Dendritic cell treated with granulocyte-macrophage colony-stimulating factor and Interleukin-4, amounts not matched to agents 40 ng/mL and 50 ng/mL, for 4 days (primary cell): ENCODE results near the gene CYTH3.
"Not testable (repeated sequence)": the region's sequence is repeated elsewhere in the genome, so short reads cannot be mapped to it uniquely, and the experiment has no call there.

ENCODE experiments used
- H3K27ac Mint-ChIP-seq: one replicate; pipeline ENCODE4 v1.8.0; 2022; ENCODE audit warnings: mild to moderate bottlenecking, mixed read lengths
- H3K27me3 Mint-ChIP-seq: one replicate; pipeline ENCODE4 v1.8.0; 2022; ENCODE audit warnings: mild to moderate bottlenecking, mixed read lengths
- H3K36me3 Mint-ChIP-seq: one replicate; pipeline ENCODE4 v1.8.0; 2022; ENCODE audit warnings: low read depth, mixed read lengths
- H3K4me1 Mint-ChIP-seq: one replicate; pipeline ENCODE4 v1.8.0; 2022; ENCODE audit warnings: low read depth, mixed read lengths
- H3K4me3 Mint-ChIP-seq: one replicate; pipeline ENCODE4 v1.8.0; 2022; ENCODE audit warnings: mild to moderate bottlenecking, moderate library complexity, mixed read lengths
- H3K9me3 Mint-ChIP-seq: one replicate; pipeline ENCODE4 v1.8.0; 2022; ENCODE audit warnings: mixed read lengths
- intact Hi-C: fragments of 100-400 bp; cut with micrococcal nuclease; formaldehyde crosslinking; loops from one replicate; pipeline ENCODE4 v1.15.0; 2022

Gene CYTH3, protein sequence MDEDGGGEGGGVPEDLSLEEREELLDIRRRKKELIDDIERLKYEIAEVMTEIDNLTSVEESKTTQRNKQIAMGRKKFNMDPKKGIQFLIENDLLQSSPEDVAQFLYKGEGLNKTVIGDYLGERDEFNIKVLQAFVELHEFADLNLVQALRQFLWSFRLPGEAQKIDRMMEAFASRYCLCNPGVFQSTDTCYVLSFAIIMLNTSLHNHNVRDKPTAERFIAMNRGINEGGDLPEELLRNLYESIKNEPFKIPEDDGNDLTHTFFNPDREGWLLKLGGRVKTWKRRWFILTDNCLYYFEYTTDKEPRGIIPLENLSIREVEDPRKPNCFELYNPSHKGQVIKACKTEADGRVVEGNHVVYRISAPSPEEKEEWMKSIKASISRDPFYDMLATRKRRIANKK

DNA sequence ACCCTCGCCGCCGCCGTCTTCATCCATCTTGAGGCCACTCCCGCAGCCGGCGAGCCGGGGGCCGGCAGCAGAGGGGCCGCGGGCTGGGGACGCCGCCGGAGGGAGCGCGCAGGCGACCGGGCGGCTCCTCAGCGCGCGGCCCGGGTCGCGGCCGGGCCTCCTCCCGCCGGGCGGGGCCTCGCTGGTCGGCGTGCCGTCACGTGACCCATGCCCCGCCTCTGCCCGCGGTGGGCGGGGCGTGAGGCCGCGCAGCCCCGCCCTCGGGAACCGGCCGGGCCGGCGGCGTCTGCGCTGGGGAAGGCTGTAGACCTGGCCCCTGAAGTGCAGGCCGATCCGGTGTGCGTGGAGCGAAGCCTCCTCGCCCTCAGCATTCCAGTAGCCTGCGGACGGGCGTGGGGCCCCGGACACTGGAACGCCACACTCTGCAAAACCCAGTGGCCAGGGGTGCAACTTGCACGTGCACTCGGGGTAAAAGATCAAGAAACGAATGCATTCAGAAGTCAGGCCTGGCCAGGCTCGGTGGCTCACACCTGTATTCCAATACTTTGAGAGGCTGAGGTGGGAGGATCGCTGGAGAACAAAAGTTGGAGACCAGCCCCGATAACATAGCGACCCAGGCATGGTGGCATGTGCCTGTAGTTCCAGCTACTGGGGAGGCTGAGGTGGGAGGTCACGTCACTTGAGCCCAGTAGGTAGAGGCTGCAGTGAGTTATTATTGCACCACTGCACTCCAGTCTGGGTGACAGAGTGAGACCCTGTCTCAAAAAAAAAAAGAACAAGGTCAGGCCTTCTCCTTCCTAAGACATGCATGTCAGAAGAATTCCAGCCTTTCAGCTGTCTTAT is at the start of gene CYTH3:
CYTH3 (minus strand) TSS at position 144 of the 843 bp plus-strand sequence; CDS start at position 27, 117 bp downstream.
- Mint-ChIP-seq H3K4me1 (peaks cover 22% of the 10 kb centered on the region), H3K9me3 (no peaks in the 10 kb centered on the region), H3K27me3 (peaks cover 38% of the 10 kb centered on the region), H3K36me3 (no peaks in the 10 kb centered on the region), H3K27ac (peak within 1 kb of the TSS; percentile 80), H3K4me3 (peak within 1 kb of the TSS; percentile 84)
- intact Hi-C loops, result loop anchor here (5.0 kb wide), 1 partner anchor 70 kb away; no protein-coding TSS in a partner anchor

DNA sequence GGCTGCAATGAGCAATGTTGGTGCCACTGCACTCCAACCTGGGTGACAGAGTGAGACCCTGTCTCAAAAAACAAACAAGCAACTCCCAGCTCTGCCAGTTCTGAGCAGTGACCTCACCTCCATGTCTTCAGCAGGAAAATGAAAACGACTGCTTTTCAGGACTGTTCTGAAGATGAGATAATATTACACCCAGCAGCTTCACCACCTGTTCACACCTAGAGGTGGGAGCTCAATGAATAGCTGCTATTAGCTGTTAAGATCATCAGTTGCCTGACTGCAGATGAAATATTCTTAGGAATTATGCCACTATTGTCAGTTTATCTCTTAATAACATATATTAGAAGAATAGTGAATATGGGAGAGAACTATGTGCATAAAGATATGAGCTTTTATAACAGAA is 48.4 kb upstream of the CYTH3 start:
- H3K4me1 Mint-ChIP-seq, result peaks cover 17% of the 10 kb centered on the region
- H3K4me3 Mint-ChIP-seq, result no peak overlapping the region
- intact Hi-C loops, result loop anchor here (10.0 kb wide), 1 partner anchor 326 kb away; no protein-coding TSS in a partner anchor
- no peaks in the 10 kb centered on the region for H3K36me3 Mint-ChIP-seq
- H3K27ac Mint-ChIP-seq, result no peak overlapping the region
- no peaks in the 10 kb centered on the region for H3K9me3 Mint-ChIP-seq
- H3K27me3 Mint-ChIP-seq, result no peaks in the 10 kb centered on the region

DNA sequence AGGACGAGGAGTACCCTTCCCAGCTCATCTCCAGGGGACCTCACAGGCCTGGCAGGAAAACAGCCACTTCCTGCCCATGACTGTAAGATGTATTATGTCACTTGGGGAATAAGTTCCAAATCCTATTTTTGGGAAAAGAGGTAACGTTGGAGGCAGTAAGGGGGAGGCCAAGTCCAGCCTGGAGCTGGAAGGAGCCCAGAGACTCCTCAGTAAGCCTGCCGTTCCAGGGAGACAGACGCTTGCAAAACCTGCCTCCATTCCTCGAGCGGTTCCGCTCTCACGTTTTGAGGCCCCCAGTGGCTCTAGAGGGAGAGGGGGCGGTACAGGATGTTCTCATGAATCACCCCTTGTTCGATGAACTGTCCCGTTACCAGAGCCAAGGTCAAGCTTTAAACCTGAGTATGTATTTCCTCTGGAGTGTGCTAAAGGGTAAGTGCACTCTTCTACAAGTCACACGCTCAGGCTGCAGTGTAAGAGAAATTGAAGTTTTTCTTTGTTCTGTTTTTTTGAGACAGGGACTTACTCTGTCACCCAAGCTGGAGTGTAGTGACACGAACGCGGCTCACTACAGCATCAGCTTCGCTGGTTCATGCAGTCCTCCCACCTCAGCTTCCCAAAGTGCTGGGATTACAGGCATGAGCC is 45.5 kb upstream of the CYTH3 start:
- H3K4me3 Mint-ChIP-seq, result peak overlapping the region; percentile 40
- peak overlapping the region; percentile 60 for H3K27ac Mint-ChIP-seq
- H3K36me3 Mint-ChIP-seq, result no peaks in the 10 kb centered on the region
- no peaks in the 10 kb centered on the region for H3K27me3 Mint-ChIP-seq
- intact Hi-C loops, result no loop called here
- no peaks in the 10 kb centered on the region for H3K9me3 Mint-ChIP-seq
- peaks cover 13% of the 10 kb centered on the region for H3K4me1 Mint-ChIP-seq

DNA sequence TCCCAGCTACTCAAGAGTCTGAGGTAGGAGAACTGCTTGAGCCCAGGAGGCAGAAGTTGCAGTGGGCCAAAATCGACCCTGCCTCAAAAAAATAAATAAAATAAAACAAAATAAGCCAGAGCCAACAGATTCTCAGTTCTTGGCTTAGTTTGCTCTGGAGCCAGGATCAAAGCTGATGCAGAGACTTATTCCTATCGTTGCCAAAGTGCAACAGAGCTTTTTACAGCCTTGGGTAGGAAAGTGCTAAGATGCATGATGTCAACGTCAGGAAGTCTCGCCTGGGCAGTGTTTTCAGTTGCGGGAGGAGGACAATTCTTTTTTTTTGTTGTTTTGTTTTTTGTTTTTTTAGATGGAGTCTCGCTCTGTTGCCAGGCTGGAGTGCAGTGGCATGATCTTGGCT is 43.8 kb upstream of the CYTH3 start:
- no peak overlapping the region for H3K27ac Mint-ChIP-seq
- H3K36me3 Mint-ChIP-seq, result no peaks in the 10 kb centered on the region
- no peak overlapping the region for H3K4me3 Mint-ChIP-seq
- H3K4me1 Mint-ChIP-seq, result peaks cover 12% of the 10 kb centered on the region
- H3K9me3 Mint-ChIP-seq, result no peaks in the 10 kb centered on the region
- intact Hi-C loops, result no loop called here
- no peaks in the 10 kb centered on the region for H3K27me3 Mint-ChIP-seq

DNA sequence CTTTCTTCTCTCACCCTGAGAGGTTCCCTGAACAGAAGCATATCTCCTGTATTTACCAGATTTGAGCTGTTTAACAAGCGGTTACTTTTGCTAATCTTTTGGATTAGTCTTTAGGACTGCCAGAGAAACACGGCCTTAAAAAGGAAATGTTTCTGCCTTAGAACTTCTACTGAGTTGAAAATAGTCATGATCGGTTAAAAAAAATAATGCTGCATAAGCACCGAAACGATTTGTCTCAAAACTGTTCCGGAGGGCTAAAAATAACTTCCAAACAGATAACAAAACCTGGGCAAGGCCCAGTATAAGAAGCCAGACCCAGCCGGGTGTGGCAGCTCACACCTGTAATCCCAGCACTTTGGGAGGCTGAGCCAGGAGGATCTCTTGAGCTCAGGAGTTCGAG is 43.3 kb upstream of the CYTH3 start:
- H3K4me3 Mint-ChIP-seq, result no peak overlapping the region
- intact Hi-C loops, result no loop called here
- H3K36me3 Mint-ChIP-seq, result no peaks in the 10 kb centered on the region
- H3K27ac Mint-ChIP-seq, result no peak overlapping the region
- H3K9me3 Mint-ChIP-seq, result no peaks in the 10 kb centered on the region
- no peaks in the 10 kb centered on the region for H3K27me3 Mint-ChIP-seq
- peaks cover 12% of the 10 kb centered on the region for H3K4me1 Mint-ChIP-seq

DNA sequence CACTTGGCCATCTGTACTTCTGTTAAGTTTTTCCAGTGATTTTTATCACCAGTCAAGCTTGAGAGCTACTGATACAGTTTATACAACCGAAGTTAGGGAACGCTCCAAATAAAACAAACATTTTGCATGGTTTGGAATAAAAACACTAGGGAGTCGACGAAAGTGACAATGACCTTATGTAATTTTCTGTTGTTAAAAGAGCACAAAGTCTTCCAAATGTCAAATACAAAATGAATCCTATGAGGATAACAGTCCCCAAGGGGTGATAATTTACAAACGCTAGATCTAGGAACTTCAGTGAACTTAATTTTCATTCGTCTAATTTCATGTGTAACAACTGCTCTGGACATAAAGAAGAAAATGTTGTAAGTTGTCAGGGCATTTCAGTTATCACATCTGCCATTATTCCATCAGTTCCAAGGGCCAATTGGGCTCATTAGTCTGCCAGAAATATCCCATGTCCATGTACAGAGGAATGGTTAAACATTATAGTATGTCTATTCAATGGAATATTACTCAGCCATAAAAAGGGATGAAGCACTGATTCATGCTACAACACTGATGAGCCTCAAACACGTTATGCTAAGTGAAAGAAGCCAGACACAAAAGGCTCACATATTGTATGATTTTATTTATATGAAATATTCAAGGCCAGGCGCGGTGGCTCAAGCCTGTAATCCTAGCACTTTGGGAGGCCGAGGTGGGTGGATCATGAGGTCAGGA is 38.0 kb upstream of the CYTH3 start:
- intact Hi-C loops, result no loop called here
- peaks cover 5% of the 10 kb centered on the region for H3K4me1 Mint-ChIP-seq
- no peak overlapping the region for H3K27ac Mint-ChIP-seq
- no peaks in the 10 kb centered on the region for H3K9me3 Mint-ChIP-seq
- no peak overlapping the region for H3K4me3 Mint-ChIP-seq
- no peaks in the 10 kb centered on the region for H3K27me3 Mint-ChIP-seq
- no peaks in the 10 kb centered on the region for H3K36me3 Mint-ChIP-seq

DNA sequence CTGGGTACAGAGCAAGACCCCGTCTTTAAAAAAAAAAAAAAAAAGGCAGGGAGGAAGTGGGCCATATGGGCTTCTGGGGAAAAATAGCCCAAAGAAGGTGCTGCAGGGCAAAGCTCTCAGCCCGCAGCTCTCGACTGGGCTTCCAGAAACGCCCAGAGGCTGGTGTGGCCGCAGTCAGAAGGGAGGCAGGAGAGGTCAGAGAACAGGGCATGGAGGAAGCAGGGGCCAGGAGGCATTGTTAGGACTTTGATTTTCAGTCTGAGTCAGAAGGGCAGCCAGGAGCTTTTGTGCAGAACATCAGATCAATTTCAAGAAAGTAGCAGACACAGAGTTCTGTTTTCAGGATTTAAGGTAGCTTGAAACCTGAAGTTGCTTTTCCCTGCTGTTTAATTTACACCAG is 35.3 kb upstream of the CYTH3 start:
- Mint-ChIP-seq H3K36me3 (no peaks in the 10 kb centered on the region), H3K27ac (no peak overlapping the region), H3K4me1 (peaks cover 5% of the 10 kb centered on the region), H3K27me3 (no peaks in the 10 kb centered on the region), H3K4me3 (no peak overlapping the region), H3K9me3 (no peaks in the 10 kb centered on the region)
- intact Hi-C loops, result no loop called here

DNA sequence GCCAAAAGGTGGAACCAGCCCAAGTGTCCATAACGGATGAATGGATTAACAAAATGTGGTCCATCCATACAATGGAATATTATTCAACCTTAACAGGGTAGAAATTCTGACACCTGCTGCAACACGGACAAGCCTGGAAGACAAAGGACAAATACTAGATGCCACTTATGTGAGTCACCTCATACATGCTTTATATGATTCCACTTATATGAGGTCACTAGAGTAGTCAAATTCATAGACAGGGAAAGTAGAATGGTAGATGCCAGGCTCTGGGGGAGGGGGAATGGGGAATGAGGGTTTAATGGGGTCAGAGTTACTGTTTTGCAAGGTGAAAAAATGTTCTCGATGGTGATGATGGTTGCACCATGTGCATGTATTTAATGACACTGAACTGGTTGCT is 34.0 kb upstream of the CYTH3 start:
- no peak overlapping the region for H3K4me3 Mint-ChIP-seq
- intact Hi-C loops, result no loop called here
- H3K4me1 Mint-ChIP-seq, result peaks cover 5% of the 10 kb centered on the region
- no peak overlapping the region for H3K27ac Mint-ChIP-seq
- no peaks in the 10 kb centered on the region for H3K27me3 Mint-ChIP-seq
- no peaks in the 10 kb centered on the region for H3K9me3 Mint-ChIP-seq
- H3K36me3 Mint-ChIP-seq, result no peaks in the 10 kb centered on the region

DNA sequence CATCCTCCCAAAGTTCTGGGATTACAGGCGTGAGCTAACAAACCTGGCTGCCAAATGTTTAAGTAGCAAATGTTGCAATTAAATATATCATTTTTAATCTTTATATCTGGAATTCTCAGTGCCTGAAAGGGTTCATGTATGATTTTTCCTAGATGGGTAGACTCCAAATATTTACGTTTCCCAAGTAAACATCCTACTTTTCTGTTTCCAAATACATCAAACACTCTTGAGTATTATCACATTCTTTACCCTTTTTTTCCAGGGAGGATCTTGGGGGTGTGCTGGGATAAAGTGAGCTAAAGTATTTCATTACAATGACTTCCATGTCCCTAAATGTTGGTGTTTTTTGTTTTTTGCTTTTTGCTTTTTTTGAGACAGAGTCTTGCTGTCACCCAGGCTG is 32.9 kb upstream of the CYTH3 start:
- Mint-ChIP-seq H3K27ac (no peak overlapping the region), H3K27me3 (no peaks in the 10 kb centered on the region), H3K36me3 (no peaks in the 10 kb centered on the region), H3K4me1 (peaks cover 5% of the 10 kb centered on the region), H3K4me3 (no peak overlapping the region), H3K9me3 (no peaks in the 10 kb centered on the region)
- intact Hi-C loops, result no loop called here

DNA sequence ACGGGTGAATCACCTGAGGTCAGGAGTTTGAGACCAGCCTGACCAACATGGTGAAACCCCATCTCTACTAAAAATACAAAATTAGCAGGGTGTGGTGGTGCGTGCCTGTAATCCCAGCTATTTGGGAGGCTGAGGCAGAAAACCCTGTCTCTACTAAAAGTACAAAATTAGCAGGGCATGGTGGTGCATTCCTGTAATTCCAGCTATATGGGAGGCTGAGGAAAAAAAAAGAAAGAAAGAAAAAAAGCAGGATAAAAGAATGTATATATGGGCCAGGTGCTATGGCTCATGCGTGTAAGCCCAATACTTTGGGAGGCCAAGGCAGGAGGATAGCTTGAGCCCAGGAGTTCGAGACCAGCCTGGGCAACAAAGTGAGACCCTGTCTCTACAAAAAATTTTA is 29.0 kb upstream of the CYTH3 start:
- H3K27ac Mint-ChIP-seq, H3K36me3 Mint-ChIP-seq, H3K9me3 Mint-ChIP-seq, H3K27me3 Mint-ChIP-seq, H3K4me3 Mint-ChIP-seq, H3K4me1 Mint-ChIP-seq, intact Hi-C loops: not testable (repeated sequence)

DNA sequence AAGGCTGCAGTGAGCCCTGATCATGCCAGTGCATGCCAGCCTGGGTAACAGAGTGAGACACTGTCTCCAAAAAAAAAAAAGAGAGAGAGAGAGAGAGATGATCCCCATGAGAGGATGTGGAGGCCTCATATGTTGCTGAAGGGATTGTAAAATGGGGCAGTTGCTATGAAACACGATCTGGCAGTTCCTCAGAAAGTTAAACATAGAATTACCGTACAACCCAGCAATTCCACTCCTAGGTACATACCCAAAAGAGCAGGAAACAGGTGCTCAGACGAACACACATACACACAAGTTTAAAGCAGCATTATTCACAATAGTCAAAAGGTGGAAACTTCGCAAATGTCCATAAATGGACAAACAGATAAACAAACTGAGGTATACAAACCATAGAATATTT is 27.4 kb upstream of the CYTH3 start:
- no peaks in the 10 kb centered on the region for H3K4me1 Mint-ChIP-seq
- H3K27ac Mint-ChIP-seq, result no peak overlapping the region
- no peaks in the 10 kb centered on the region for H3K36me3 Mint-ChIP-seq
- no peaks in the 10 kb centered on the region for H3K27me3 Mint-ChIP-seq
- intact Hi-C loops, result no loop called here
- H3K4me3 Mint-ChIP-seq, result no peak overlapping the region
- no peaks in the 10 kb centered on the region for H3K9me3 Mint-ChIP-seq

DNA sequence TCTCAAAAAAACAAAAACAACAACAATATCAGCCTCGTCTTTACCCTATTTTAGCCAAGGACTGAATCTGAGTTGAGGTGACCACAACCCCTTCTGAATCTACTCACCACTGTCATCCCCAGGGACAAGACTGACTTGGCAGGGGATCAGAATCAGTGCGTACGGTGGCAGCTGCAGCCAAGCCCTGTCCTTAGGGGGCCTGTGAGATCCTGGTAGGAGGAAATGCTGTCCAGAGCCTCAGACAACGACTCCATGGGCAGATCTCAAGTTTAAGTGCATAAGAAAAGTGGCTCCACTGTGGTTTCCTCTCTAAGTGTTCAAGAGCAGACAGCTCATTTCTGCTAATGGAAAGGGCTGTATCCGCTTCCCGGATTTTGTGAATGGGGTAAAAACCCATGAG is 22.4 kb upstream of the CYTH3 start:
- H3K4me3 Mint-ChIP-seq, result no peak overlapping the region
- H3K9me3 Mint-ChIP-seq, result no peaks in the 10 kb centered on the region
- no peak overlapping the region for H3K27ac Mint-ChIP-seq
- H3K36me3 Mint-ChIP-seq, result no peaks in the 10 kb centered on the region
- intact Hi-C loops, result no loop called here
- H3K27me3 Mint-ChIP-seq, result no peaks in the 10 kb centered on the region
- H3K4me1 Mint-ChIP-seq, result peaks cover 7% of the 10 kb centered on the region

DNA sequence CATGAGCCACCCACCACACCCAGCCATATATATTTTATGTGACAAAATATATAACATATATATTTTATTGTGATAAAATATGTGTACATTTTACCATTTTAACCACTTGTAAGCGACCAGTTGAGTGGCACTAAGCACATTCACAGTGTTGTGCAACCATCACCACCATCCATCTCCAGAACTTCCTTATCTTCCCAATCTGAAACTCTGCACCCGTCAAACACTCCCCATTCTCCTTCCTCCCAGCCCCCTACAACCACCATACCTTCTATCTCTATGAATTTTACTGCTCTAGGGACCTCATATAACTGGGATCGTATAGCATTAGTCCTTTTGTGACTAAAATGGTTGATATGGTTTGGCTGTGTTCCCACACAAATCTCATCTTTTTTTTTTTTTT is 20.8 kb upstream of the CYTH3 start:
- peaks cover 7% of the 10 kb centered on the region for H3K4me1 Mint-ChIP-seq
- no peak overlapping the region for H3K27ac Mint-ChIP-seq
- H3K9me3 Mint-ChIP-seq, result peaks cover 6% of the 10 kb centered on the region
- no peaks in the 10 kb centered on the region for H3K36me3 Mint-ChIP-seq
- intact Hi-C loops, result no loop called here
- no peaks in the 10 kb centered on the region for H3K27me3 Mint-ChIP-seq
- H3K4me3 Mint-ChIP-seq, result no peak overlapping the region
